Activated effector memory CD4-positive, alpha-beta T cell treated with Interleukin-2 at 50 U/mL for 16 hours (primary cell): ENCODE data around the gene ARPC4.
"Not testable (repeated sequence)": the region's sequence is repeated elsewhere in the genome, so short reads cannot be mapped to it uniquely, and the experiment has no call there.

ENCODE experiments used
- DNase-seq: peaks from one replicate; pipeline ENCODE4 v3.0.0-alpha.2; 2020

Gene ARPC4

DNA sequence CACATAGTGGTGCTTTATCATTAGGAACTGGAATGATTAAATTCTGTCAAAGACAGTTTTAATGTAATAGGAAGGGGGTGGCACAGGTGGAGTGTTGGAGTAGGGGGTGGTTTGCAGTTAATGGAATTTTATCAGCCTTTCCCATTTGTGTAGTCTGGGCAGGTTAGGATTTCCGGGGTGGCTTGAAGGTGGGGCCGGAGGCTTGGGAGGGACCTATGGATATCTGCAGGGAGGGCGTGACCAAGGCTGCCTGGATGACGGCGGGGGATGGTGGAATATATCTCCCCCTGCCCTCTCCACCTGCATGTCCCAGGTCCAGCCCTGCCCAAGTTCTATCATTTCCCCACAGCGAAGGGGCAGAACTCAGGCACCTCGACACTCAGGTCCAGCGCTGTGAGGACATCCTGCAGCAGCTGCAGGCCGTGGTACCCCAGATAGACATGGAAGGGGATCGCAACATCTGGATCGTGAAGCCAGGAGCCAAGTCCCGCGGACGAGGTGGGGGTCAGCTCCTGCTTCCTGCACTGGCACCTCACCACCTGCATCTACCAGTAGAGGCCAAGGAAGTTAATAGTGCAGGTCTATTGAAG lies 32.7 kb downstream of the ARPC4 start:
- DNase-seq, result no peak

DNA sequence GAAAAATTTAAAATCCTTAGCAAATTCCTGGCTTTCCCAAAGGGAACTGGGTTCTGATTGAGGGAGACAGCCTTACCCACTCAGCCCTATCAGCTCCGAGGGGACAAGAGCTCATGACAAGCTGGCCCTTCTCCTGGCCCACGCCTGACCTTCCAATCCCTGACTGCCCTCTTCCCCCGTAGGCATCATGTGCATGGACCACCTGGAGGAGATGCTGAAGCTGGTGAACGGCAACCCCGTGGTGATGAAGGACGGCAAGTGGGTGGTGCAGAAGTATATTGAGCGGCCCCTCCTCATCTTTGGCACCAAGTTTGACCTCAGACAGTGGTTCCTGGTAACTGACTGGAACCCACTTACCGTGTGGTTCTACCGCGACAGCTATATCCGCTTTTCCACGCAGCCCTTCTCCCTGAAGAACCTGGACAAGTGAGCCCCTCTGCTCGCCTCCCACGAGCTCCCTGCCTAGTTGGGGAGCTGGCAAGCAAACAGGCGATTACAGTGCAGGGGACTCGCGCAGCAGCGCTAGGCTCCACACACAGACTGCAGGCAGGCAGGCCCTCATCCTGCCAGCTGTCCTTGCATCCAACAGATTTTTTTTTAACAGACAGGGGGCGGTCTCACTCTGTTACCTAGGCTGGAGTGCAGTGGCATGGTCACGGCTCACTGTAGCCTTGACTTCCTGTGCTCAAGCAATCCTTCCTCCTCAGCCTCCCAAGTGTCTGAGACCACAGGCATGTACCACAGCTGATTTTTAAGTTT lies 34.1 kb downstream of the ARPC4 start:
- no peak for DNase-seq

DNA sequence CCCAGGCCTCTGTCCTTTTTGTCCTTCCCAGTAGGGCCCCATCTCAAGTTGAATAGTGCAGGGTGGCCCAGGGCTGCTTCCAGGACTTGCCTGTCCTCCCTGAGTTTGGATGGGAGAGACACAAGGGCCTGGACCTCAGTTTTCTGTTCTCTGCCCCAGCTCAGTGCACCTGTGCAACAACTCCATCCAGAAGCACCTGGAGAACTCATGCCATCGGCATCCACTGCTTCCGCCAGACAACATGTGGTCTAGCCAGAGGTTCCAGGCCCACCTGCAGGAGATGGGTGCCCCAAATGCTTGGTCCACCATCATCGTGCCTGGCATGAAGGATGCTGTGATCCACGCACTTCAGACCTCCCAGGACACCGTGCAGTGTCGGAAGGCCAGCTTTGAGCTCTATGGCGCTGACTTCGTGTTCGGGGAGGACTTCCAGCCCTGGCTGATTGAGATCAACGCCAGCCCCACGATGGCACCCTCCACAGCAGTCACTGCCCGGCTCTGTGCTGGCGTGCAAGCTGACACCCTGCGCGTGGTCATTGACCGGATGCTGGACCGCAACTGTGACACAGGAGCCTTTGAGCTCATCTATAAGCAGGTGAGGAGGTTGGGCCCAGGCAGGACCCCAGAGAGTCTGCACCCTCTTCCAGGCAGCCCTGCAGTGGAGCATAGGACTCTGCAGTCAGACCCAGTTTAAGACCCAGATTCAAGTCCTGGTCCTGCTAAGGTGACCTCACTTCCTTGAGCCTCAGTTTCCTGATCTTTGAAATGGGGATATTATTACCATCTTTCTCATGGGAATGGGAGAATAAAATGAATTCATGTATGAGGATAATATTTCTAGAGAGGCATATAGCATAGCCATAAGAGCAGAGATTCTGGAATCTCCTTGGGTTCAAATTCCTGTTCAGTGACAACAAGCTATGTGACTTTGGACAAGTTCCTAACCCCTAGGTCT lies 36.2 kb downstream of the ARPC4 start:
- no peak for DNase-seq

DNA sequence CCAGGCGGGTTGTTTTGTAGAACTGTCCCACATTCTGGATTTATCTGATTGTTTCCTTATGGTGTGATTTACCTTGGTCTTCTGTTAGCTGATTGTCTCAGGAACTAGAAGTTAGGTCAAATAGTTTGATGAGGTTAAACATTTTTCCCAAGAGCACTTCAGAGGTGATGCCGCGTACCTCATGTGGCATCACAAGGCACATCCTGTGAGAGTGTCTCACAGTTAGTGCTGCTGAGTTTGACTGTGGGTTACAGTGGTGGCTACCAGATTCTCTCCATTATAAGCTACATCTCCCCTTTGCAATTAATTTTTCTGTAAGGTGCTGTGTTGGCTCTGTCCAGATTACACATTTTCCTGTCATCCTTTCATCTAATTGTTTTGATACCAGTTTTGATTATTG lies 38.4 kb downstream of the ARPC4 start:
- DNase-seq, result no peak

DNA sequence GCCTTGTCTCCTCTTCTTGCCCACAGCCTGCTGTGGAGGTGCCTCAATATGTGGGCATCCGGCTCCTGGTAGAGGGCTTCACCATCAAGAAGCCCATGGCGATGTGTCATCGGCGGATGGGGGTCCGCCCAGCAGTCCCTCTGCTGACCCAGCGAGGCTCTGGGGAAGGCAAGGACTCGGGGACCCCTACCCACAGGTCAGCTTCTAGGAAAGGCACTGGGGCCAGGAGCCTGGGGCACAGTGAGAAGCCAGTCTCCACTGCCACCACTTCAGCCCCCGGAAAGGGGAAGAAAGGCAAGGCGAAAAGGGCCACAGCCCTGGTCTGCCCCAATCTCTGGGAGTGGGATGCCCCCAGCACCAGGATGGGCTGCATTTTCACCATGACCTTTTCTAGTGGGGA lies 40.2 kb downstream of the ARPC4 start:
- no peak for DNase-seq

DNA sequence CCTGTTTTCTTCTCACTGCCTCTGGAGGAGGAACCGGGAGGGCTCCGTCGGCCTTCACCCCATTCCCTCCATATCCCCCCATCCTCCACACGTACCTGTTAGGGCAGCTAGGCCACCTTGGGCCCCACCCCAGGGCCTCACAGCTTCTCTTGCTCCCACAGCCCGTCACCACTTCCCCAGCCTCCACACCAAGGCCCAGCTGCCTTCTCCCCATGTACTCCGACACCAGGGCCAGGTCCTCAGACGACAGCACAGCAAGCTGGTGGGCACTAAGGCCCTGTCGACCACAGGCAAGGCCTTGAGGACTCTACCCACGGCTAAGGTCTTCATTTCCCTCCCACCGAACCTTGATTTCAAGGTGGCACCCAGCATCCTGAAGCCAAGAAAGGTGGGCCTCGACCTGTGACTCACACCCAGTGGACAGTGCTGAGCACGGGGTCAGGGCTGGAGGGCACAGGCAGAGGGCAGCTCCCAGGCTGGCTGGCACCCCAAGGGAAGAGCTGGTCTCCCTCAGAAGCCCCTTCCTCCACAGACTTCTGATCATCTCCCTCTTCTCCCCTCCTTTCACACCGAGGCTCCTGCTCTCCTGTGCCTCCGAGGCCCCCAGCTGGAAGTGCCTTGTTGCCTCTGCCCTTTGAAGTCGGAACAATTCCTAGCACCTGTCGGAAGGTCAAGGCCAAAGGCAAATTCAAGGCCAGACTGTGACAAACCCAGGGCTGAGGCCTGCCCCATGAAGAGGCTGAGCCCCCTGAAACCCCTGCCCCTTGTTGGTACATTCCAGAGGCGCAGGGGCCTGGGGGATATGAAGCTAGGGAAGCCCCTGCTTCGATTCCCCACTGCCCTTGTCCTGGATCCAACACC lies 41.9 kb downstream of the ARPC4 start:
- DNase-seq, result no peak

DNA sequence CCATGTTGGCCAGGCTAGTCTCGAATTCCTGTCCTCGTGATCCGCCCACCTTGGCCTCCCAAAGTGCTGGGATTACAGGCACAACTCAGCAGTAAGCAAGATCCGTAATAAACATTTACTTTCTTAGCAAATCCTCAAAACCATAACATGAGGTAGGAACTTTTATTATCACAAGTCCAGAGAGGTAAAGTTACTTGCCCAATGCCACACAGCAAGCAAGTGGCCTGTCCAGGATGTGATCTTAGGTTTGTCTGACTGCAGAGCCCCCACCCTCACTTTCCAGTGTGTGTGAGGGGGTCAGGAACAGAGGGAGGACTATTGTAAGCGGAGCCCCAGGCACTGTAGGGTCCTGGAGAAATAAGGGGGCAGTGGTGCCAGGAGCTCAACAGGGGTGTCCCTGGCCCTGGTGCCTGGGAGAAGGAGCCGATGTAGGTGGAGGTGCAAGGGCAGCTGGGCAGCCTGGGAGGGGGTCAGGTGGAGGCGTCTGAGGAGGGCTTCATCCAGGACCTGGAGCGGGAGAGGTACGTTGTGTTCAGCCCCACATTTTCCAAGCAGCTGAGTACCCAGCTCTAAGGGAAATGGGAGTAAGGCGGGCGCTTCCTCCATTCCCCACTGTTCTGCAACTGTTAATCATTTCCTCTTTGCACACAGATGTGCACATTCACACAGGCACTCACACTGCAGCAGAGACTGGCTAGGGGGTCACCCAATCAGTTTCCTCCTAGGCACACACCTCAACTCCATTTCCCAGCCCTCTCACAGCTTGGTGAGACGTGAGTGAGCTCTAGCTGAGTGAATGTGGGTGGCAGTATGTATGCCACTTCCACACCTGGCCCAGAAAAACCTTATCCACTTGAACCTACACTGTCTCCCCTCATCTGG lies 45.1 kb downstream of the ARPC4 start:
- no peak for DNase-seq

DNA sequence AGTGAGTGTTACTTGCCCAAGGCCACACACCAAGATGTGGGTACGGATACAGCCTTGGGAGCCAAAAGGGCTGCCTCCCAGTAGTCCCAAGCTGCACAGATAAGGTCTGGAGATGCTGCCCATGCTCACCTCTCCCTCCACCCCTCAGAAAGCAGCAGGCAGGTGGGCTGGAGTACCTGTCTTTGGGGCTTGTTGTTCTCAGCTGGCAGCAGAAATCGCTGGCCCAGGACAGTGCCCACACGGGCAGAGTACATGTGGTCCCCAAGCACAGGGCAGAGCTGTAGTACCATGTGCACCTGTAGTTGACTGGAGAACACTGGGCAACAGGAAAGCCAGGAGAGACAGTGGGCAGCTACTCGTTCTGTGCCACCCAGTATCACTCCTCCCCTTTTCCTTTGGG lies 46.0 kb downstream of the ARPC4 start:
- DNase-seq, result no peak

DNA sequence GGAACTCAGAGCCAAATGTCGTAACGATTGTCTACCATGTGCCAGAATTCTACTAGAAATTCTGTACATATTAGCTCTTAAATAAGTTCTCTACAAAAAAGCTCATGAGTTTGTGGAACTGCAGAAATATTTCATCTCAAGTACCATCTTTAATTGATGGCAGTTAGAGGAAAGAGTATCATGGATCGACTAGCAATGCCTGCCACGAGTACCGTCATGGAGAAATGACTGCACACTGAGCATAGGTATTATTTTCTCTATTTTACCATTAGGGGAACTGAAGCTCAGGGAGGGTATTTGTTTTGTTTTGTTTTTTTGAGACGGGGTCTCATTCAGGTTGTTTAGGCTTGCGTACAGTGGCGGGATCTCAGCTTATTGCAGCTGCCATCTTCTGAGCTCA lies 48.1 kb downstream of the ARPC4 start:
- DNase-seq, result no peak

DNA sequence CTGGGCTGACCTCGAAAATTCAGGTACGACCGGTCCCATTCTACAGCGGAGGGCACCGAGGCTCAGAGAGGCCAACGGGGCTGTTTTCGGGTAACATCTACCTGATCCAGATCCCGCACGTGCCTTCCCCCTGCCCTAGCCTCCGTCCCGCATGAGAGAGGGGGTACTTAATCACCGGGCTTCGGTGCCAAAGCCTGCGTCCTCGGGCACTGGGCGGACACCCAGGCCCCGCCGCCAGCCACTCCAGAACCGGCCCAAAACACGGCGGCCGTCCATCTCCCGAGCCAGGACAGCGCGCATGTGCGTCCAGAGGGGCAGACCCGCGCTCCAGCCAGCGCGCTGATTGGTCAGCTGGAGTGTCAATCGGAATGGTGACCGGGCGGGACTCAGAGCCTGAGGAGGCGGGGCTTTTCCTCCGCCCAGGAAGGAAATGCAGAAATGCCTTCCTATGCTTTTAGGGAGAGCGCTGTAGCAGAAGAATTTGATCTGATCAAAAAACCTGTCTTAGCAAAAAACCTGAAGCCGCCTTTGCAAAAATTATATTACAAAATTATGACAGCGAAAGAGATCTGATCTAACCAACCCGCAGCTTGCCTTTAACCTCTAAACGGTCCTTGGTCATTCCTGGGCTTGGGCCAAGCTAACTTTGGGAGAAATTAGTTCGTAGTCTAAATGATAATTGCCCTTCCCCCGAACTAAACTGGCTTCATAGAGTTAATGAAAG lies 51.0 kb downstream of the ARPC4 start, which contains the start of gene RPUSD3:
Gene RPUSD3, minus strand, starts transcription at position 294 of the 724 bp plus-strand sequence. Its CDS starts 18 bp downstream, at position 276.
- peak; percentile 91 for DNase-seq

DNA sequence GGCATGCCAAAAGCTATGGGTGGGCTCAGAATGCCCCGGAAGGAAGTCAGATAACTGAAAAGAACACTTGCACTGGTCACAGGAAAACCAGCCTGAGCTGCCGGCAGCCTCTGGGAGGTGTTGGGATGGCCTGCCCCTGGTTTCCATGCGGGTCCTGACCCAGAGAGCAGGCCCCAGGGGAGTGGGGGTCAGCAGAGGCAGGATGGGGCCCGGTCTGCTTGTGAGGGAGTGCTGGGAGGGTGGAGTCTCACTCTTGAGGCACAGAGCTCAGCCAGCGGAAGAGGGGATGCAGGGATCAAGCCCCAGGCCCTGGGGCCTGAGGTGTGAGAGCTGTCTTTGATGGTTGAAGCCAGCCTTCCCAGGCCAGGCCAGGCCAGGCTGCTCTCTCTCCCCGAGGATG lies 53.3 kb downstream of the ARPC4 start:
- no peak for DNase-seq

DNA sequence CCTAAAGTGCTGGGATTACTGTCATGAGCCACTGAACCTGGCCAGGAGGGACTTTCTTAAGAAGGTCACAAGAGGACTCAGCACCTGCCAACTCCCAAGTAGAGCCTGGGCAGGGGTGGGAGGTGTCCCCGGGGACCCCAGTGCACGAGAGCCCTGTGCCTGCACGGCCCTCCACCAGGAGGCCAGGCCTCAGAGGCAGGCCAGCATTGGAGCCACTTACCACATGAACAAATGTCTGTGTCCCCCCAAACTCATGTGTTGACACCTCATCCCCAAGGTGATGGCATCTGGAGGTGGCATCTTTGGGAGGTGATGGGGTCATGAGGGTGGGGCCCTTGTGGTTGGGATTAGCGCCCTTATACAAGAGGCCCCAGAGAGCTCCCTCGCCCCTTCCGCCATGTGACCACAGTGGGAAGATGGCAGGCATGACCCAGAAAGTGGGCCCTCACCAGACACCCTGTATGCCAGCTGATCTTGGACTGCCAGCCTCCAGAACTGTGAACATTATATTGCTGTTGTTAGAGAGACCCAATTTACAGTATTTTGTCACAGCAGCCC lies 54.1 kb downstream of the ARPC4 start:
- DNase-seq, result no peak

DNA sequence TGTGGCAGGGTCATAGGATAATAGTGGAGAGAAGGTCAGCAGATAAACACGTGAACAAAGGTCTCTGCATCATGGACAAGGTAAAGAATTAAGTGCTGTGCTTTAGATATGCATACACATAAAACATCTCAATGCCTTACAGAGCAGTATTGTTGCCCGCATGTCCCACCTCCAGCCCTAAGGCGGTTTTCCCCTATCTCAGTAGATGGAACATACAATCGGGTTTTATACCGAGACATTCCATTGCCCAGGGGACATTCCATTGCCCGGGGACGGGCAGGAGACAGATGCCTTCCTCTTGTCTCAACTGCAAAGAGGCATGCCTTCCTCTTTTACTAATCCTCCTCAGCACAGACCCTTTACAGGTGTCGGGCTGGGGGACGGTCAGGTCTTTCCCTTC lies 55.0 kb downstream of the ARPC4 start:
- DNase-seq, result not testable (repeated sequence)

DNA sequence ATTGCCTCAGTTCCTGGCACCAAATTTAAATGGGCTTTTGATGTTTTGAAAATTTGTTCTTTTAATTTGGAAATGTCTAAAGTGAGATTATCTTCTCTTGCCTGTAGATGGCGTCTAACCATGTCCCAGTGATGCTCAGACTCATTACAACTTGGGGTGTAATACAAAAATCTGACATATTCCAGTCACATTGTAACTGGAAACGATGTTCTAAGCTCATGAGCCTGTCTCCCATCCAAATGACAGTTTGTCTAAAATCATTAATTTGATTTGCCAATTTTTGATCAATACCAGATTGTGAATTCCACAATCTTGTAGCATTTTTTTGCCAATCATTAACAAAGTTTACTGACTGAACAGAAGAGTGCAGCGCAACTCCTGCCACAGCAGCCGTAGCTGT lies 56.0 kb downstream of the ARPC4 start:
- not testable (repeated sequence) for DNase-seq

DNA sequence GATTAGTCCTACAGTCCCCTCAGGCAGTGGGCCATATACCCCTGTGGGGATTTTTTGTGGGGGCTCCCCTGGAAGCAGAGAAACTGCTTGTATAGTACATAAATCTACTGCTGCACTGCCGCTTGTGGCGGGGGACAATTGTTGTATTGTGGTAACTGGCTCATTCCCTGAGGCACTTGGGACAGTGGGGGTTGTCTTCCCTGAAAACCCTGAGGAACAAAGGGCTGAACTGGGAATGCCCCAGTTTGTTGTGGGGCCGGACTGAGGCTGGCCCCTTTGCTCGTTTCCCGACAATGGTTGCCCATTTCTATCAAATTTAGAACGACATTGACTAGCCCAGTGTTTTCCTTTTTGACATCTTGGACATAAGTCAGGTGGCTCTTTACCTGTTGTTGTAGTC lies 58.5 kb downstream of the ARPC4 start:
- not testable (repeated sequence) for DNase-seq

DNA sequence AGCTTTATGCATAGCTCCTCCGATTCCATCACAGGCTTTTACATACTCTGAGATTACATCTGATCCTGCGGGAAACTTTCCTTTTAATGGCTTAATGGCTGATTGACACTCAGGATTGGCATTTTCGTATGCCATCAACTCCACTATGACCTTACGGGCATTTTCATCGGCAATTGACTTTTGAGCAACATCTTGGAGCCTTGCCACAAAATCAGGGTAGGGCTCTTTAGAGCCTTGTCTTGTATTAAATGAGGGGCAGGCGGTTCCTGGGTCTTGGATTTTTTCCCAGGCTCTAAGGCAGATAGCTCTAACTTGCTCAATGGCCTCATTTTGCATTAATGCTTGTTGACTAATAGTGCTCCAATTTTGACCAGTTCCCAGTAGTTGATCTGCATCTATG lies 59.0 kb downstream of the ARPC4 start:
- DNase-seq, result not testable (repeated sequence)

DNA sequence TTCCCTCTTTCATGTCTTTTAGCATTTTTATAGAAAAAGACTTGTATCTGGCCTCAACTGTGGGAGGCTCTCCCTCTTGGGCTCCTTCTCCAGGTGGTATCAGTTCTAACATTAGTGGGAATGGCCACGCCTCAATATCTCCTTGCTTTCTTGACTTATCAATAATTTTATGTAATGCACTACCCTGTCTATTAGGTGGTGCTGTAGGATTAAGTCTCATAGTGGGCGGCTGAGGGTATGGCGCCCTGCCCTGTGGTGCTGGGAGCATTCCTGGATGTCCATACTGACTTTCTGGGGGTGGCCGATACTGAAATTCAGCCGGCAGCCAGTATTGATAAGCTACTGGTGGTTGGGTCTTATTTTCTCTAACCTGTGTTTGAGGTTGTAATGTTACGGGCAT lies 59.6 kb downstream of the ARPC4 start:
- DNase-seq, result no peak

DNA sequence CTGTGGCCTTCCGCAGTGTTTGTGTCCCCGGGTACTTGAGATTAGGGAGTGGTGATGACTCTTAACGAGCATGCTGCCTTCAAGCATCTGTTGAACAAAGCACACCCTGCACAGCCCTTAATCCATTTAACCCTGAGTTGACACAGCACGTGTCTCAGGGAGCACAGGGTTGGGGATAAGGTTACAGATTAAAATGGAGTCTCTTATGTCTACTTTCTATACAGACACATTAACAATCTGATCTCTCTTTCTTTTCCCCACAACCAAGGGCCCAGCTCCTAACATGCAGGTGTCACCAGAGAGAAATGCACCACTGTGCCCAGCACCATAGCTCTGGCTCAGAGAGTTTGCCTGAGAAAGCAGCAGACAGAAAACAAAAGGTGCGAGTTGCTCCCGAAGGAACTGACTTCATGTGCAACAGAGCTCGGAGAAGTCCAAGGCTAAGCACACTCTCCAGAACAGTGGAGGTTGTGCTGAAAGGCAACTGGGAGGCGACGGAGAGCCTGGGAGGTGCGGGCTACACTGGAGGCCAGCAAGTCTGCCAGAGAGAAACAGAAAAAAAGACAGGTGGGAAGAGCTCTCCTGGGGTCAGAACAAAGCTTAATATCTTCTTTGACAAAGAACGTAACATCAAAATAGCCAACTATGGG lies 61.5 kb downstream of the ARPC4 start:
- DNase-seq, result not testable (repeated sequence)

DNA sequence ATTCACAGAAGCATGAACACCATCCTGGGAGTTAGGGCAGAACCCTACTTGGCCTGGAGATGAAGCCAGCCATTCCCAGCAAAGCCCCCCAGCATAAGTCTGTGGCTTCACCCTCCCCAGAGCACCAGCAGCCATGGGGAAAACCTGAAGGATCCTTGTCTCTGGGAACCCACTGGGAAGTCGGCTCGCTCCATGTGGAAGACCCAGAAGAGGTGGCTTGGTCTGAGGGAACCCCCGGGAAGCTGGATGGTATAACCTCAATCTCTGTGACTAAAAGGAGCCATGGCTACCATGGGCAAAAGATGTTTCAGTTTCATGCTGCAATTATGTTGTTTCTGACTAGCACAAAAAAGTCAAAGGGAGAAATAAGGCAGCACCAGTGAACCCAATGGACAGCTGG lies 62.7 kb downstream of the ARPC4 start:
- no peak for DNase-seq
